HG03025 (cell line): ENCODE data around the gene FSTL3.

Experiments used
- ATAC-seq: cut with Tn5 transposase; IDR thresholded peaks from one replicate; pipeline ENCODE4 v1.9.1; 2021; ENCODE audit warnings: mild to moderate bottlenecking, moderate library complexity; ENCODE audit not compliant: unreplicated experiment, low FRiP score

The FSTL3 gene

GRCh38 chr19:729965-730668 is 53.9 kb downstream of the FSTL3 start:
- no peak for ATAC-seq

- no peak for ATAC-seq
Observed at GRCh38 chr19:731000-731399, 54.8 kb downstream of the FSTL3 start.

GRCh38 chr19:732148-733069 is 56.2 kb downstream of the FSTL3 start:
- no peak for ATAC-seq
